Gastrocnemius medialis (tissue), 4 donors: Measurements from ENCODE around the gene MYO7A.

Experiments used
- CTCF ChIP-seq, 5 experiments: fragments of 450-650 bp in 3 of 5; fragments of 200-600 bp in 2 of 5; sonication (generic) in 2 of 5; IDR thresholded peaks in 4 of 5; conservative IDR thresholded peaks in 1 of 5; 1 replicate in 4 of 5; 2 replicates in 1 of 5; pipeline ENCODE4 v1.5.1; 2016 to 2019; ENCODE audit warnings: antibody characterized with exemption in 5 of 5, mild to moderate bottlenecking in 3 of 5, moderate library complexity in 3 of 5
- POLR2A ChIP-seq, 2 donors: fragments of 450-650 bp; IDR thresholded peaks; one replicate each; pipeline ENCODE4 v1.6.1; 2017; ENCODE audit warnings: antibody characterized with exemption in 2 of 2, mild to moderate bottlenecking in 2 of 2, moderate library complexity in 2 of 2

- TF ChIP-seq CTCF (IDR thresholded peaks at IDR 0.05 in 4 of 5, conservative IDR thresholded peaks at IDR 0.05 in 1 of 5) = no peak
- no peak for TF ChIP-seq POLR2A (IDR thresholded peaks at IDR 0.05)
Observed at GRCh38 chr11:77154381-77155081, 26.5 kb downstream of the MYO7A start.
